HEK293 (cell line): ENCODE results near the gene CA5A.

Experiments used
- PRDM4 ChIP-seq: fragments of 450-650 bp; formaldehyde crosslinking; IDR thresholded peaks from 2 replicates; pipeline ENCODE4 v1.5.1; 2017; ENCODE audit warnings: missing biosample characterization, missing genetic modification characterization
- SP2 ChIP-seq: fragments of 450-650 bp; formaldehyde crosslinking; IDR thresholded peaks from 2 replicates; pipeline ENCODE4 v1.5.1; 2016; ENCODE audit warnings: missing biosample characterization, missing genetic modification characterization
- TRIM28 ChIP-seq: IDR thresholded peaks from 2 replicates; pipeline ENCODE4 v1.6.1; 2011; ENCODE audit warnings: low read length, control low read depth, borderline replicate concordance
- TSHZ1 ChIP-seq: fragments of 450-650 bp; formaldehyde crosslinking; IDR thresholded peaks from 2 replicates; pipeline ENCODE4 v1.5.1; 2016; ENCODE audit warnings: missing biosample characterization, missing genetic modification characterization, borderline replicate concordance
- YY1 ChIP-seq: fragments of 450-650 bp; formaldehyde crosslinking; IDR thresholded peaks from 2 replicates; pipeline ENCODE4 v1.5.1; 2018; ENCODE audit warnings: missing biosample characterization, missing genetic modification characterization
- ZBTB11 ChIP-seq: fragments of 450-650 bp; formaldehyde crosslinking; conservative IDR thresholded peaks from 2 replicates; pipeline ENCODE4 v1.5.1; 2016; ENCODE audit warnings: low read depth, missing biosample characterization, missing genetic modification characterization
- ZEB2 ChIP-seq: fragments of 450-650 bp; formaldehyde crosslinking; IDR thresholded peaks from 2 replicates; pipeline ENCODE4 v1.5.1; 2016; ENCODE audit warnings: missing biosample characterization, missing genetic modification characterization
- ZFP37 ChIP-seq: fragments of 450-650 bp; formaldehyde crosslinking; IDR thresholded peaks from 2 replicates; pipeline ENCODE4 v1.5.1; 2016; ENCODE audit warnings: missing biosample characterization, missing genetic modification characterization
- ZFP69B ChIP-seq: fragments of 450-650 bp; formaldehyde crosslinking; IDR thresholded peaks from 2 replicates; pipeline ENCODE4 v1.5.1; 2016; ENCODE audit warnings: missing biosample characterization, missing genetic modification characterization
- ZNF138 ChIP-seq: fragments of 450-650 bp; formaldehyde crosslinking; IDR thresholded peaks from 2 replicates; pipeline ENCODE4 v1.5.1; 2016; ENCODE audit warnings: missing biosample characterization, missing genetic modification characterization, borderline replicate concordance
- ZNF23 ChIP-seq: fragments of 450-650 bp; formaldehyde crosslinking; IDR thresholded peaks from 2 replicates; pipeline ENCODE4 v1.5.1; 2016; ENCODE audit warnings: missing biosample characterization, missing genetic modification characterization, borderline replicate concordance
- ZNF274 ChIP-seq, 2 experiments: fragments of 200-500 bp in 1 of 2; fragments of 450-650 bp in 1 of 2; sonication (Bioruptor generic) in 1 of 2; formaldehyde crosslinking in 1 of 2; IDR thresholded peaks; 2 replicates each; pipeline versions ENCODE4 v1.5.1 to v1.6.1; 2014 to 2016; ENCODE audit warnings: borderline replicate concordance in 1 of 2, inconsistent platforms in 1 of 2, low read length in 1 of 2, missing biosample characterization in 1 of 2, missing genetic modification characterization in 1 of 2
- ZNF398 ChIP-seq: fragments of 450-650 bp; formaldehyde crosslinking; IDR thresholded peaks from 2 replicates; pipeline ENCODE4 v1.5.1; 2017; ENCODE audit warnings: missing biosample characterization, missing genetic modification characterization
- ZNF416 ChIP-seq: fragments of 450-650 bp; formaldehyde crosslinking; IDR thresholded peaks from 2 replicates; pipeline ENCODE4 v1.5.1; 2016; ENCODE audit warnings: missing biosample characterization, missing genetic modification characterization
- ZNF501 ChIP-seq: fragments of 450-650 bp; formaldehyde crosslinking; IDR thresholded peaks from 2 replicates; pipeline ENCODE4 v1.5.1; 2016; ENCODE audit warnings: missing biosample characterization, missing genetic modification characterization
- ZNF518A ChIP-seq: fragments of 450-650 bp; formaldehyde crosslinking; conservative IDR thresholded peaks from 2 replicates; pipeline ENCODE4 v1.5.1; 2016; ENCODE audit warnings: low read depth, missing biosample characterization, missing genetic modification characterization
- ZNF521 ChIP-seq: fragments of 450-650 bp; formaldehyde crosslinking; IDR thresholded peaks from 2 replicates; pipeline ENCODE4 v1.5.1; 2017; ENCODE audit warnings: missing biosample characterization, mild to moderate bottlenecking, missing genetic modification characterization
- ZNF585B ChIP-seq: fragments of 450-650 bp; formaldehyde crosslinking; IDR thresholded peaks from 2 replicates; pipeline ENCODE4 v1.5.1; 2016; ENCODE audit warnings: missing biosample characterization, missing genetic modification characterization
- ZNF658 ChIP-seq: fragments of 450-650 bp; formaldehyde crosslinking; IDR thresholded peaks from 2 replicates; pipeline ENCODE4; 2016; ENCODE audit warnings: missing biosample characterization, missing genetic modification characterization
- ZNF701 ChIP-seq: fragments of 450-650 bp; formaldehyde crosslinking; IDR thresholded peaks from 2 replicates; pipeline ENCODE4 v1.5.1; 2016; ENCODE audit warnings: missing biosample characterization, missing genetic modification characterization
- ZNF785 ChIP-seq: fragments of 450-650 bp; formaldehyde crosslinking; IDR thresholded peaks from 2 replicates; pipeline ENCODE4 v1.5.1; 2016; ENCODE audit warnings: missing biosample characterization, missing genetic modification characterization

CA5A gene

GRCh38 chr16:87950765-87951551, 14.6 kb upstream of the CA5A start, which contains the start of gene BANP (continued):
- TF ChIP-seq ZNF658 (tag by site-specific recombination) (no peak), TSHZ1 (tag by site-specific recombination) (no peak), ZNF138 (tag by site-specific recombination) (no peak), ZEB2 (tag by site-specific recombination) (peak; percentile 93), ZNF701 (tag by site-specific recombination) (no peak), ZBTB11 (tag by site-specific recombination) (peak; percentile 99), YY1 (tag by site-specific recombination) (peak; percentile 69; the same call in 1 of the 2 replicates), ZNF501 (tag by site-specific recombination) (0 out of 2 replicates have a peak, but pooled peaks have one; percentile 61), ZFP37 (tag by site-specific recombination) (no peak), ZNF398 (tag by site-specific recombination) (peak; percentile 95), ZNF518A (tag by site-specific recombination) (peak; percentile 72), ZNF416 (tag by site-specific recombination) (no peak), TRIM28 (peak; percentile 39; the same call in 1 of the 2 replicates), ZNF274 (IDR thresholded peaks at IDR 0.05; ENCODE audit: low read length) (no peak), ZNF274 (tag by site-specific recombination; IDR thresholded peaks at IDR 0.05; ENCODE audit: borderline replicate concordance) (no peak), ZNF521 (tag by site-specific recombination) (no peak), ZFP69B (tag by site-specific recombination) (peak; percentile 31; the same call in 1 of the 2 replicates), SP2 (tag by site-specific recombination) (peak; percentile 51), ZNF585B (no peak), ZNF23 (tag by site-specific recombination) (no peak), ZNF785 (tag by site-specific recombination) (no peak), PRDM4 (tag by site-specific recombination) (peak; percentile 51; the same call in 1 of the 2 replicates)
